ENCODE measurements around the gene MAST4.
A peak's percentile ranks its signal among the peaks of the same experiment; 100 is the strongest.
"Not testable (repeated sequence)": the region's sequence is repeated elsewhere in the genome, so short reads cannot be mapped to it uniquely, and the experiment has no call there.

MAST4 gene

DNA sequence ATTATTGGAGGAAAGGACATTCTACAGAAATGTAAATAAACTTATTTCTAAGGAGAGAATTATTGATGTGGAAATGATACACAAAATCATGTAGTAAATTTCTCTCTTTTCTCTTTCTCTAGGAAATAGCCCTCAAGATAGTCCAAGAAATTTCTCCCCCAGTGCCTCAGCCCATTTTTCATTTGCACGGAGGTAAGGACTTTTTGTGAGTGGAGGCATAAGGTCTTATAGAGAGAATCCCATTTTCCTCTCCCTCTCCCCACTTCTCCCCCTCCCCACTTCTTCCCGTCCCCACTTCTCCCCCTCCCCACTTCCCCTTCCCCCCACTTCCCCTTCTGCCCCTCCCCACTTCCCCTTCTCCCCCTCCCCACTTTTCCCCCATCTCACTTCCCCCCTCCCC is 493.8 kb downstream of the MAST4 start:
- no peak for DNase-seq (ENCODE audit: low read depth)

DNA sequence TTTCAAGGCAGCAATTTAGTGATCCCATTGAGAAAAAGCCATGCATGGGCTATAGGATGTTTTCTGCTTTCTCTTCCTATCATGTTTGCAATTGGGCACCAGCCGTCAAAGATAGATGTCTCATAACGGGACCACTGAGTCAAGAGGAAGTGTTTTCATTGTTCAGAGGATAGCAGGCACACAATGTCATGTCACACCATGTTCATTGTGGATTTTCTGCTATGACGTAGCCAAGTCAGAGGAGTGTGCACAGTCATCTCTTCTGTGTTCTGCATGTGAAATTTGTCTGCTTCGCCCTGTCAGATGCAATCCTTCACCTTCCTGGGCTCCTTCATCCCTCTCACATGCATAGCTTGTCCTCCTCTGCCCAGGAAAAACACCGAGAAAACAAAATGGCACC is 494.4 kb downstream of the MAST4 start:
- no peak for DNase-seq (ENCODE audit: low read depth)

GRCh38 chr5:67092535-67092934 is 496.3 kb downstream of the MAST4 start:
- peak; percentile 25 for DNase-seq (ENCODE audit: low read depth)

- DNase-seq (ENCODE audit: low read depth): no peak
Observed at GRCh38 chr5:67093279-67093678, 497.1 kb downstream of the MAST4 start.

GRCh38 chr5:67094476-67095300 is 498.5 kb downstream of the MAST4 start:
- DNase-seq (ENCODE audit: low read depth): peak; percentile 79

DNA sequence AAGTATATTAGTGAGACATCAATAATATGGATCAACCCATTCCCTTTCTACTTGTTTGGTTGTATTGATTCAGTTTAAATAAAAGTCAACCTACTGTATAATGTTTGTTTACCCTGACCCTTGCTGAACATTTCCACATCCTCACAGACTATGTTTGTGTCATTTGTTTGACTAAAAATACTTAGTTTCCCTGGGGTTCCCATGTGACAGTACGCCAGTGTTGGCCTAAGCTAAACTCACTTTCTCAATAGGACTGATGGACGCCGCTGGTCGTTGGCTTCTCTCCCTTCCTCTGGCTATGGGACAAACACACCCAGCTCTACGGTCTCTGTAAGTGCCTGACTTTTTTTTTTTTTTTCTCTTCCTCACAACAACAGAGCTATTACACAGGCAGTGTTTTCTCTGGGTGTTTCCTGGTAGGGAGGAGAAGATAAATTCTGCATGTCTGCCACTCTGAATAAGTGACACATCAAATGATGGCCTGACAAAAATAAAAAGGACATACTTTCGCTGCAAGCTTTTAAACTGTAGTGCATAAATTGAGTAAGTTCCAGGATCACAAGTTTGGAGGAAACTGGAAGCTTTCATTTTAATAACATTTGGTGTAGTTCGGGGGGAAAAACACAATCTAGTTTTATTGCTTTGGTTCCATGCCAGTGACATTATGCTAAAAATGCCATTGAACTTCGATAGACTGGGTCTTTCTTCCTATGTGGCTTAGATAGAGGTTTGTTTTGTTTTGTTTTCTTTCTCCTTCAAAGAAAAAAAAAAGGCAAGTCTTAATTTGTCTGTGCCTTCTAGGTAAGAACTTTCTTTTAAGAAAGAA is 499.4 kb downstream of the MAST4 start:
- peak; percentile 95 for DNase-seq (ENCODE audit: low read depth)

GRCh38 chr5:67098656-67099055 is 502.5 kb downstream of the MAST4 start:
- DNase-seq (ENCODE audit: low read depth): no peak

- no peak for DNase-seq (ENCODE audit: low read depth)
Observed at GRCh38 chr5:67100301-67100700, 504.1 kb downstream of the MAST4 start.

- no peak for DNase-seq (ENCODE audit: low read depth)
Observed at GRCh38 chr5:67102708-67103107, 506.5 kb downstream of the MAST4 start.

- DNase-seq (ENCODE audit: low read depth): no peak
Observed at GRCh38 chr5:67104859-67105258, 508.7 kb downstream of the MAST4 start.

GRCh38 chr5:67105270-67105669 is 509.1 kb downstream of the MAST4 start:
- no peak for DNase-seq (ENCODE audit: low read depth)

DNA sequence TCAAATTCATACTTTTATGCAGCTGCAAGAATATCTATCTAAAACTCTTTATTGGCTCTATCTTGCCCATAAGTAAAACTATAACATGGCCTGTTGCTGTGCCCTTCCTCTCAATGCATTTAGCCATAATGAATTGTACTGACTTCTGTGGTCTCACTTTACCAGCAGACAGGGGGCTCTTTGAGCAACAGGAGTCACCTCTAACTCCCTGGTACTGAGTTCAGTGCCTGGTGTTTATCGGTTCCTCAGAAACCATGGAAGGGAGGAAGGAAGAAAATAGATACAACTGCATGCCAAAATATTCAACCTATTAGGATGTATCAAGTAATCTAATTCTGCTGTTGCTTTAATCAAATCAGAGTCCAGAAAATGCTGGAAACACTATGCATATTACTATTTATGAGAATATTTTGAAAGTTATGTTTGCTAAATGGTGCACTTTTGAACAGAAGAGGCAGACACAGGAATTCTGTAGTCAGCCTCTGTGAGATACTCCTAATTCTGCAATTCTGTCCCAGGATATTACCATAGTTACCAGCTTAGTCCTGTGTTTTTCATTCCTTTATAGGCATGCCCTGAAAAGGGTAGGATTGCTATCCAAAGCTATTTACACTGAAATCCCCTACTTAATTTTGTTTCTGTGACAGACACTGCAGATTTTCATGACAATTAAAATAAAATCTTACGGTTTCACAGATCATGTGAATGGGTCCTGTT is 510.6 kb downstream of the MAST4 start:
- DNase-seq (ENCODE audit: low read depth): no peak

GRCh38 chr5:67111779-67112178 is 515.6 kb downstream of the MAST4 start:
- no peak for DNase-seq (ENCODE audit: low read depth)

GRCh38 chr5:67115246-67115645 is 519.1 kb downstream of the MAST4 start:
- no peak for DNase-seq (ENCODE audit: low read depth)

- DNase-seq (ENCODE audit: low read depth): no peak
Observed at GRCh38 chr5:67115817-67116216, 519.6 kb downstream of the MAST4 start.

- DNase-seq (ENCODE audit: low read depth): no peak
Observed at GRCh38 chr5:67118050-67118620, 521.9 kb downstream of the MAST4 start.

- no peak for DNase-seq (ENCODE audit: low read depth)
Observed at GRCh38 chr5:67119010-67119409, 522.8 kb downstream of the MAST4 start.

- no peak for DNase-seq (ENCODE audit: low read depth)
Observed at GRCh38 chr5:67120032-67120431, 523.8 kb downstream of the MAST4 start.

GRCh38 chr5:67123819-67124218 is 527.6 kb downstream of the MAST4 start:
- DNase-seq (ENCODE audit: low read depth): no peak

GRCh38 chr5:67124556-67124955 is 528.4 kb downstream of the MAST4 start:
- DNase-seq (ENCODE audit: low read depth): no peak

- DNase-seq (ENCODE audit: low read depth): not testable (repeated sequence)
Observed at GRCh38 chr5:67127347-67127895, 531.2 kb downstream of the MAST4 start.

DNA sequence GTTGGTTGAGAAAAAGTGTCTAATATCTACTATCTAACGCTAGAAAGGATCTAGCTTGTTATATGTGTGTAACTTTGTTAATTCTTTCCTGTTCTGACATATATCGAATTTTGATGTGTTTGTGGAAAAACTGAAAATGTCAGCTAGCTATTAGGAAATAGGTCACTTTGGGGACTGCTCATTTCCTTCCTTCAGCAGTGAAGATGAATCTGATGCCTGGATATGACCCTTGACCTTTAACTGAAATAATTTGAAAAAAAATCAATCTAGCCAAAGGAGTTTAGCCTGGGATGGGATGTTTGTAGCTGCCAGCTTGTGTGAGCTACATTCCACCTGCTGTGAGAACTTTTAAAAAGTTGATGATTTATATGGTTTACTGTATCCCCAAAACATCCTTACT is 533.6 kb downstream of the MAST4 start:
- no peak for DNase-seq (ENCODE audit: low read depth)

Measured in fibroblast of gingiva (primary cell).